Muscle layer of colon (tissue), 2 donors: ENCODE measurements around the gene RAPGEF4.

Source experiments
- H3K27ac ChIP-seq: one replicate; pipeline ENCODE4 v1.7.0; 2013; ENCODE audit warnings: low read depth, mild to moderate bottlenecking, low read length, moderate library complexity
- H3K27me3 ChIP-seq, 2 donors: one replicate each; pipeline ENCODE4 v1.7.0; 2013; ENCODE audit warnings: low read length in 2 of 2, mild to moderate bottlenecking in 2 of 2; ENCODE audit not compliant: insufficient read depth in 2 of 2, control insufficient read depth in 1 of 2
- H3K36me3 ChIP-seq: one replicate; pipeline ENCODE4 v1.7.0; 2013; ENCODE audit warnings: mild to moderate bottlenecking, low read length; ENCODE audit not compliant: insufficient read depth
- H3K4me1 ChIP-seq: one replicate; pipeline ENCODE4 v1.7.0; 2013; ENCODE audit warnings: mild to moderate bottlenecking, low read length; ENCODE audit not compliant: insufficient read depth
- H3K4me3 ChIP-seq, 2 donors: one replicate each; pipeline ENCODE4 v1.7.0; 2013; ENCODE audit warnings: low read length in 2 of 2, low read depth in 1 of 2, mild to moderate bottlenecking in 1 of 2, moderate library complexity in 1 of 2
- H3K9ac ChIP-seq: one replicate; pipeline ENCODE4 v1.7.0; 2013; ENCODE audit warnings: low read length
- H3K9me3 ChIP-seq: one replicate; pipeline ENCODE4 v1.7.0; 2013; ENCODE audit warnings: mild to moderate bottlenecking, low read length
- donor health status: abdominal sarcoma.
- donor health status: Adenocarcinoma of cecum.

The RAPGEF4 gene

GRCh38 chr2:172998547-172999272 is 263.1 kb downstream of the RAPGEF4 start:
- H3K9me3 ChIP-seq: no peaks in the 10 kb centered on the region
- no peaks in the 10 kb centered on the region for H3K27me3 ChIP-seq
- no peak overlapping the region for H3K27ac ChIP-seq
- no peaks in the 10 kb centered on the region for H3K36me3 ChIP-seq
- H3K9ac ChIP-seq: no peak overlapping the region
- H3K4me3 ChIP-seq: no peak overlapping the region
- peaks cover 8% of the 10 kb centered on the region for H3K4me1 ChIP-seq

GRCh38 chr2:172999641-173000386 is 264.2 kb downstream of the RAPGEF4 start:
- no peaks in the 10 kb centered on the region for H3K36me3 ChIP-seq
- H3K27ac ChIP-seq: no peak overlapping the region
- peaks cover 8% of the 10 kb centered on the region for H3K4me1 ChIP-seq
- no peaks in the 10 kb centered on the region for H3K27me3 ChIP-seq
- H3K9ac ChIP-seq: no peak overlapping the region
- H3K4me3 ChIP-seq: no peak overlapping the region
- no peaks in the 10 kb centered on the region for H3K9me3 ChIP-seq

- no peaks in the 10 kb centered on the region for H3K9me3 ChIP-seq
- no peaks in the 10 kb centered on the region for H3K4me1 ChIP-seq
- H3K36me3 ChIP-seq: no peaks in the 10 kb centered on the region
- H3K27ac ChIP-seq: no peak overlapping the region
- no peak overlapping the region for H3K9ac ChIP-seq
- no peaks in the 10 kb centered on the region for H3K27me3 ChIP-seq
- no peak overlapping the region for H3K4me3 ChIP-seq
These were observed 266.3 kb downstream of the RAPGEF4 start for GRCh38 chr2:173001664-173002604.

- H3K9ac ChIP-seq: no peak overlapping the region
- H3K4me3 ChIP-seq: no peak overlapping the region
- no peaks in the 10 kb centered on the region for H3K27me3 ChIP-seq
- no peak overlapping the region for H3K27ac ChIP-seq
- no peaks in the 10 kb centered on the region for H3K4me1 ChIP-seq
- no peaks in the 10 kb centered on the region for H3K36me3 ChIP-seq
- no peaks in the 10 kb centered on the region for H3K9me3 ChIP-seq
These were observed 267.3 kb downstream of the RAPGEF4 start for GRCh38 chr2:173002751-173003541.

GRCh38 chr2:173008786-173009185 is 273.1 kb downstream of the RAPGEF4 start:
- no peak overlapping the region for H3K27ac ChIP-seq
- no peaks in the 10 kb centered on the region for H3K36me3 ChIP-seq
- H3K27me3 ChIP-seq: no peaks in the 10 kb centered on the region
- H3K9ac ChIP-seq: no peak overlapping the region
- no peak overlapping the region for H3K4me3 ChIP-seq
- no peaks in the 10 kb centered on the region for H3K9me3 ChIP-seq
- H3K4me1 ChIP-seq: no peaks in the 10 kb centered on the region

- Histone ChIP-seq H3K4me3 (no peak overlapping the region), H3K4me1 (no peaks in the 10 kb centered on the region), H3K27ac (no peak overlapping the region), H3K9me3 (no peaks in the 10 kb centered on the region), H3K9ac (no peak overlapping the region), H3K27me3 (no peaks in the 10 kb centered on the region), H3K36me3 (no peaks in the 10 kb centered on the region)
These were observed 274.6 kb downstream of the RAPGEF4 start for GRCh38 chr2:173010233-173010632.

- H3K27ac ChIP-seq: no peak overlapping the region
- no peaks in the 10 kb centered on the region for H3K27me3 ChIP-seq
- no peak overlapping the region for H3K9ac ChIP-seq
- no peaks in the 10 kb centered on the region for H3K36me3 ChIP-seq
- H3K9me3 ChIP-seq: no peaks in the 10 kb centered on the region
- no peak overlapping the region for H3K4me3 ChIP-seq
- peaks cover 4% of the 10 kb centered on the region for H3K4me1 ChIP-seq
These were observed 280.8 kb downstream of the RAPGEF4 start for GRCh38 chr2:173016451-173016850.

GRCh38 chr2:173017646-173018420 is 282.2 kb downstream of the RAPGEF4 start:
- Histone ChIP-seq H3K9ac (no peak overlapping the region), H3K4me1 (peaks cover 4% of the 10 kb centered on the region), H3K27ac (no peak overlapping the region)

GRCh38 chr2:173019755-173020154 is 284.1 kb downstream of the RAPGEF4 start:
- H3K9ac ChIP-seq: no peak overlapping the region
- H3K4me3 ChIP-seq: no peak overlapping the region
- H3K36me3 ChIP-seq: no peaks in the 10 kb centered on the region
- no peaks in the 10 kb centered on the region for H3K27me3 ChIP-seq
- H3K9me3 ChIP-seq: no peaks in the 10 kb centered on the region
- H3K27ac ChIP-seq: no peak overlapping the region
- peaks cover 4% of the 10 kb centered on the region for H3K4me1 ChIP-seq

More at GRCh38 chr2:173017646-173018420, 282.2 kb downstream of the RAPGEF4 start:
- Histone ChIP-seq H3K4me3 (no peak overlapping the region), H3K36me3 (no peaks in the 10 kb centered on the region), H3K9me3 (no peaks in the 10 kb centered on the region), H3K27me3 (no peaks in the 10 kb centered on the region)

- Histone ChIP-seq H3K27ac (no peak overlapping the region), H3K27me3 (no peaks in the 10 kb centered on the region), H3K9me3 (no peaks in the 10 kb centered on the region), H3K4me1 (peaks cover 5% of the 10 kb centered on the region), H3K36me3 (no peaks in the 10 kb centered on the region), H3K9ac (no peak overlapping the region), H3K4me3 (no peak overlapping the region)
These were observed 286.3 kb downstream of the RAPGEF4 start for GRCh38 chr2:173021939-173022371.
